ENCODE measurements around the gene MERTK.
"Not testable (repeated sequence)": the region's sequence is repeated elsewhere in the genome, so short reads cannot be mapped to it uniquely, and the experiment has no call there.

MERTK gene

GRCh38 chr2:112029164-112029563, 130.8 kb downstream of the MERTK start:
- Histone ChIP-seq H3K9me3 (replicated peaks in 1 of 11) (no peaks in the 10 kb centered on the region), H3K4me1 (peaks cover 0 to 91% (median 0%) of the 10 kb centered on the region in 10 experiments; a peak in 8 of 20 replicates), H3K27ac (peak overlapping the region in 1 of 11 experiments; percentile 87; a peak in 3 of 22 replicates), H3K36me3 (peaks cover 0 to 45% (median 0%) of the 10 kb centered on the region in 11 experiments; a peak in 6 of 22 replicates), H3K9ac (no peak overlapping the region), H4K20me1 (no peaks in the 10 kb centered on the region), H3K4me2 (peak overlapping the region in 3 of 11 experiments; percentile 3 to 91 (median 29); a peak in 2 of 22 replicates), H3K27me3 (no peaks in the 10 kb centered on the region), H3K4me3 (no peak overlapping the region)
- TF ChIP-seq Cebpa-rat (IDR thresholded peaks at IDR 0.05): no peak

GRCh38 chr2:112031473-112032223, 133.2 kb downstream of the MERTK start:
- no peaks in the 10 kb centered on the region for H4K20me1 ChIP-seq
- peak overlapping the region in 4 of 11 experiments; percentile 10 to 91 (median 82); a peak in 8 of 22 replicates for H3K4me2 ChIP-seq
- H3K9me3 ChIP-seq (replicated peaks in 1 of 11): peaks cover 3 to 22% (median 17%) of the 10 kb centered on the region in 11 experiments; a peak in 18 of 22 replicates
- H3K36me3 ChIP-seq: peaks cover 0 to 26% (median 0%) of the 10 kb centered on the region in 11 experiments; a peak in 6 of 22 replicates
- H3K27me3 ChIP-seq: no peaks in the 10 kb centered on the region
- peaks cover 0 to 91% (median 0%) of the 10 kb centered on the region in 10 experiments; a peak in 7 of 20 replicates for H3K4me1 ChIP-seq
- peak overlapping the region in 4 of 11 experiments; percentile 21 to 81 (median 79); a peak in 6 of 22 replicates for H3K9ac ChIP-seq
- TF ChIP-seq Cebpa-rat (IDR thresholded peaks at IDR 0.05): no peak
- peak overlapping the region in 4 of 11 experiments; percentile 56 to 94 (median 90); a peak in 8 of 22 replicates for H3K27ac ChIP-seq
- no peak overlapping the region for H3K4me3 ChIP-seq

GRCh38 chr2:112032224-112032586, 133.8 kb downstream of the MERTK start:
- no peak for TF ChIP-seq Cebpa-rat (IDR thresholded peaks at IDR 0.05)
- Histone ChIP-seq H3K4me2 (peak overlapping the region in 4 of 11 experiments; percentile 10 to 91 (median 82); a peak in 8 of 22 replicates), H3K9ac (peak overlapping the region in 4 of 11 experiments; percentile 21 to 81 (median 79); a peak in 6 of 22 replicates), H4K20me1 (no peaks in the 10 kb centered on the region), H3K9me3 (replicated peaks in 1 of 11) (peaks cover 9 to 27% (median 21%) of the 10 kb centered on the region in 11 experiments; a peak in 20 of 22 replicates), H3K36me3 (peaks cover 0 to 22% (median 0%) of the 10 kb centered on the region in 11 experiments; a peak in 6 of 22 replicates), H3K4me3 (no peak overlapping the region), H3K4me1 (peaks cover 0 to 94% (median 0%) of the 10 kb centered on the region in 10 experiments; a peak in 7 of 20 replicates), H3K27me3 (no peaks in the 10 kb centered on the region), H3K27ac (peak overlapping the region in 4 of 11 experiments; percentile 56 to 94 (median 90); a peak in 8 of 22 replicates)

GRCh38 chr2:112032689-112033465, 134.5 kb downstream of the MERTK start:
- Histone ChIP-seq H3K27me3 (no peaks in the 10 kb centered on the region), H3K4me3 (no peak overlapping the region), H3K36me3 (peaks cover 0 to 15% (median 0%) of the 10 kb centered on the region in 11 experiments; a peak in 6 of 22 replicates), H4K20me1 (no peaks in the 10 kb centered on the region), H3K4me2 (peak overlapping the region in 4 of 11 experiments; percentile 10 to 91 (median 82); a peak in 8 of 22 replicates), H3K9me3 (replicated peaks in 1 of 11) (peaks cover 15 to 33% (median 27%) of the 10 kb centered on the region in 11 experiments; a peak in 20 of 22 replicates), H3K9ac (peak overlapping the region in 4 of 11 experiments; percentile 20 to 81 (median 79); a peak in 6 of 22 replicates), H3K4me1 (peaks cover 0 to 93% (median 0%) of the 10 kb centered on the region in 10 experiments; a peak in 7 of 20 replicates), H3K27ac (peak overlapping the region in 4 of 11 experiments; percentile 56 to 94 (median 90); a peak in 8 of 22 replicates)
- no peak for TF ChIP-seq Cebpa-rat (IDR thresholded peaks at IDR 0.05)

DNA sequence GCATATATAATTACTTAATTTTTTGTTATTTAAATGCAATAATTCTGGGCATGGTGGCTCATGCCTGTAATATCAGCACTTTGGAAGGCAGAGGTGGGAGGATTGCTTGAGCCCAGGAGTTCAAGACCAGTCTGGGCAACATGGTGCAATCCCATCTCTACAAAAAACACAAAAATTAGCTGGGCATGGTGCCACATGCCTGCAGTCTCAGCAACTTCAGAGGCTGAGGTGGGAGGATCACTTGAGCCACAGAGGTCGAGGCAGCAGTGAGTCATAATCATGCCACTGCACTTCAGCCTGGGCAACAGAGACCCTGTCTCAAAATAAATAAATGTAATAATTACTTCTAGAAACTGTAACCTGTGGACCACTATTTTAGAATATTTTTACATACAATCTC, 135.2 kb downstream of the MERTK start:
- Histone ChIP-seq H3K9me3 (replicated peaks in 1 of 11) (peaks cover 22 to 39% (median 30%) of the 10 kb centered on the region in 11 experiments; a peak in 21 of 22 replicates), H3K4me1 (peaks cover 0 to 94% (median 0%) of the 10 kb centered on the region in 10 experiments; a peak in 7 of 20 replicates), H3K4me3 (no peak overlapping the region), H3K27ac (peak overlapping the region in 4 of 11 experiments; percentile 56 to 94 (median 90); a peak in 6 of 22 replicates), H3K9ac (peak overlapping the region in 3 of 11 experiments; percentile 78 to 81 (median 80); a peak in 5 of 22 replicates), H3K4me2 (peak overlapping the region in 4 of 11 experiments; percentile 19 to 91 (median 74); a peak in 7 of 22 replicates), H3K27me3 (no peaks in the 10 kb centered on the region), H3K36me3 (peaks cover 0 to 10% (median 0%) of the 10 kb centered on the region in 11 experiments; a peak in 4 of 22 replicates), H4K20me1 (no peaks in the 10 kb centered on the region)
- TF ChIP-seq Cebpa-rat (IDR thresholded peaks at IDR 0.05): peak in 2 of 11 experiments; percentile 60; a peak in 1 of 22 replicates

DNA sequence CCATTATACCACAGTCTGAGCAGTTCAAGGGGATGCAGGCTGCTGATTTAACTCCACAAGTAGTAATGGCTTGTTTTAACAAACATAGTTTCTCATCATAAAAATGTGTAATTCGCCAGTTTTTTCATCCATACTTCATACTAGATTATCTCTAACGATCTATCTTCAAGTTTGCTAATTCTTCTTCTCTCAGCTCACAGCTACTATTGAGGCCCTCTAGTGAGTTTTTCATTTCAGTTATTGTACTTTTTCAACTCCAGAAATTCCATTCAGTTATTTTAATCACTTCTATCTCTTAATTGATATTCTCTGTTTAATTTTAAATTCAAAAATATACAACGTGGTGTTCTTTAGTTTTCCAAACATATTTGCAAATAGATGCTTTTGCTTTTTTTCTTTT, 136.5 kb downstream of the MERTK start:
- Histone ChIP-seq H3K4me2 (peak overlapping the region in 3 of 11 experiments; percentile 62 to 91 (median 86); a peak in 5 of 22 replicates), H4K20me1 (no peaks in the 10 kb centered on the region), H3K9me3 (replicated peaks in 1 of 11) (peaks cover 32 to 52% (median 43%) of the 10 kb centered on the region in 11 experiments), H3K9ac (no peak overlapping the region), H3K27ac (peak overlapping the region in 3 of 11 experiments; percentile 87 to 94 (median 93); a peak in 5 of 22 replicates), H3K27me3 (no peaks in the 10 kb centered on the region), H3K4me1 (peaks cover 0 to 90% (median 0%) of the 10 kb centered on the region in 10 experiments; a peak in 7 of 20 replicates), H3K36me3 (peaks cover 0 to 2% (median 0%) of the 10 kb centered on the region in 11 experiments; a peak in 1 of 22 replicates), H3K4me3 (no peak overlapping the region)
- TF ChIP-seq Cebpa-rat (IDR thresholded peaks at IDR 0.05): no peak

DNA sequence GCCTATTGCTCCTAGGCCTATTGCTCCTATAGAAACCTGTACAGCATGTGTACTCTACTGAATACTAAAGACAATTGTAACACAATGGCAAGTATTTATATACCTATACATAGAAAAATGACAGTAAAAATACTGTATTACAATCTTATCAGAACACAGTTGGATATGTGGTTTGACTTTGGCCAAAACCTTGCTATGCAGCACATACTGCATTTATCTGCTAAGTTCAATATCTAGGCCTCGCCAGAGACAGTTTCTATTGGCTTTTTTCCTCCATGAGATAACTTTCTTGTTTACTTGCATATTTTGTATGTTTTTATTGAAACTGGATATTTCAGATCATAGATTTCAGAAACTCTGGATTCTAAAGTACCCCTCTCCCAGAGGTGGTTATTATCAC, 137.4 kb downstream of the MERTK start:
- no peak for TF ChIP-seq Cebpa-rat (IDR thresholded peaks at IDR 0.05)
- H3K36me3 ChIP-seq: no peaks in the 10 kb centered on the region
- no peak overlapping the region for H3K9ac ChIP-seq
- H4K20me1 ChIP-seq: no peaks in the 10 kb centered on the region
- H3K4me1 ChIP-seq: peaks cover 0 to 84% (median 0%) of the 10 kb centered on the region in 10 experiments; a peak in 7 of 20 replicates
- H3K27ac ChIP-seq: peak overlapping the region in 2 of 11 experiments; percentile 5 to 94; a peak in 1 of 22 replicates
- peaks cover 32 to 54% (median 43%) of the 10 kb centered on the region in 11 experiments for H3K9me3 ChIP-seq (replicated peaks in 1 of 11)
- no peaks in the 10 kb centered on the region for H3K27me3 ChIP-seq
- peak overlapping the region in 2 of 11 experiments; percentile 49 to 62; a peak in 3 of 22 replicates for H3K4me2 ChIP-seq
- no peak overlapping the region for H3K4me3 ChIP-seq

GRCh38 chr2:112039556-112039955, 141.1 kb downstream of the MERTK start:
- H3K27me3 ChIP-seq, H3K4me3 ChIP-seq, H4K20me1 ChIP-seq, H3K36me3 ChIP-seq, H3K27ac ChIP-seq, H3K9ac ChIP-seq: not testable (repeated sequence)
- H3K4me2 ChIP-seq: peak overlapping the region in 1 of 11 experiments; percentile 12; a peak in 1 of 22 replicates
- peaks cover 0 to 68% (median 0%) of the 10 kb centered on the region in 10 experiments; a peak in 6 of 20 replicates for H3K4me1 ChIP-seq
- peaks cover 35 to 54% (median 45%) of the 10 kb centered on the region in 11 experiments for H3K9me3 ChIP-seq (replicated peaks in 1 of 11)

- not testable (repeated sequence) for H3K36me3 ChIP-seq, H3K9ac ChIP-seq, H3K4me3 ChIP-seq, H4K20me1 ChIP-seq, H3K27me3 ChIP-seq, H3K27ac ChIP-seq
- H3K4me2 ChIP-seq: peak overlapping the region in 1 of 11 experiments; percentile 16; a peak in 1 of 22 replicates
- H3K4me1 ChIP-seq: peaks cover 0 to 63% (median 0%) of the 10 kb centered on the region in 10 experiments; a peak in 5 of 20 replicates
- peaks cover 35 to 55% (median 45%) of the 10 kb centered on the region in 11 experiments for H3K9me3 ChIP-seq (replicated peaks in 1 of 11)
Observed at GRCh38 chr2:112040066-112040465, 141.7 kb downstream of the MERTK start.

GRCh38 chr2:112041460-112041859, 143.1 kb downstream of the MERTK start:
- peaks cover 0 to 58% (median 0%) of the 10 kb centered on the region in 10 experiments; a peak in 6 of 20 replicates for H3K4me1 ChIP-seq
- H3K27me3 ChIP-seq, H3K9ac ChIP-seq, H3K4me2 ChIP-seq, H3K36me3 ChIP-seq, H3K27ac ChIP-seq, H4K20me1 ChIP-seq, H3K4me3 ChIP-seq: not testable (repeated sequence)
- H3K9me3 ChIP-seq (replicated peaks in 1 of 11): peaks cover 31 to 47% (median 40%) of the 10 kb centered on the region in 11 experiments; a peak in 21 of 22 replicates
